HPDE6-E6E7 (cell line): ENCODE results near the gene HOXA7.

Experiments used
- DNase-seq: peaks from one replicate; pipeline ENCODE4 v3.0.0; 2011; ENCODE audit warnings: missing footprints; ENCODE audit errors: extremely low spot score

Gene HOXA7

GRCh38 chr7:27147199-27148030, 9.1 kb downstream of the HOXA7 start, which contains the start of gene HOXA6:
Gene HOXA6 (minus strand): TSS chr7:27147774. CDS start chr7:27147749, 25 bp downstream.
- no peak for DNase-seq

GRCh38 chr7:27146491-27147198, 9.8 kb downstream of the HOXA7 start:
- no peak for DNase-seq

GRCh38 chr7:27145914-27146412, 10.5 kb downstream of the HOXA7 start:
- no peak for DNase-seq

GRCh38 chr7:27145165-27145913, 11.1 kb downstream of the HOXA7 start:
- no peak for DNase-seq

- no peak for DNase-seq
Measured at GRCh38 chr7:27144781-27145164, 11.7 kb downstream of the HOXA7 start.

GRCh38 chr7:27143950-27144780, 12.3 kb downstream of the HOXA7 start:
- no peak for DNase-seq

GRCh38 chr7:27143023-27143949, 13.2 kb downstream of the HOXA7 start, which contains the start of gene HOXA5:
Gene HOXA5 (minus strand): TSS chr7:27143681. CDS start chr7:27143607, 74 bp downstream.
- DNase-seq: peak; percentile 92

- no peak for DNase-seq
Measured at GRCh38 chr7:27142580-27143022, 13.9 kb downstream of the HOXA7 start.

GRCh38 chr7:27141923-27142579, 14.4 kb downstream of the HOXA7 start:
- DNase-seq: no peak

- no peak for DNase-seq
Measured at GRCh38 chr7:27141137-27141922, 15.1 kb downstream of the HOXA7 start.

- no peak for DNase-seq
Measured at GRCh38 chr7:27140126-27140857, 16.2 kb downstream of the HOXA7 start.

GRCh38 chr7:27139334-27140125, 16.9 kb downstream of the HOXA7 start:
- DNase-seq: no peak

- DNase-seq: no peak
Measured at GRCh38 chr7:27138985-27139333, 17.5 kb downstream of the HOXA7 start.

GRCh38 chr7:27138472-27138871, 18.0 kb downstream of the HOXA7 start:
- no peak for DNase-seq

- DNase-seq: no peak
Measured at GRCh38 chr7:27137640-27138315, 18.7 kb downstream of the HOXA7 start.

- no peak for DNase-seq
Measured at GRCh38 chr7:27134392-27134791, 22.1 kb downstream of the HOXA7 start.
